Kidney (tissue), 14 donors: ENCODE results near the gene XKR7. TPM values are rescaled to one million over a fixed set of nuclear protein-coding genes. Genes with fewer than 3 reads are reported as not detected.
A peak's percentile ranks its signal among the peaks of the same experiment; 100 is the strongest.

Experiments
- DNase-seq, 5 donors: peaks; one replicate each; pipeline ENCODE4 v3.0.0-alpha.2; 2013 to 2020
- FAIRE-seq: peaks from 2 replicates; lab custom pipeline; 2012; peaks lifted over from hg19 to GRCh38; lab: Jason Lieb, UNC
- H3K27ac ChIP-seq, 2 donors: one replicate each; pipeline ENCODE4 v1.7.0; 2013; ENCODE audit warnings: low read depth in 2 of 2, low read length in 2 of 2, inconsistent platforms in 1 of 2
- H3K27me3 ChIP-seq: one replicate; pipeline ENCODE4 v1.7.1; 2013; ENCODE audit warnings: low read length, inconsistent platforms; ENCODE audit not compliant: control insufficient read depth, insufficient read depth
- H3K36me3 ChIP-seq, 3 donors: one replicate each; pipeline versions ENCODE4 v1.7.0 to v1.7.1; 2013; ENCODE audit warnings: low read length in 3 of 3, control low read depth in 1 of 3, inconsistent platforms in 1 of 3; ENCODE audit not compliant: insufficient read depth in 3 of 3, control insufficient read depth in 2 of 3
- H3K4me1 ChIP-seq, 3 donors: one replicate each; pipeline versions ENCODE4 v1.7.0 to v1.7.1; 2013; ENCODE audit warnings: low read length in 3 of 3, inconsistent platforms in 1 of 3, low read depth in 1 of 3; ENCODE audit not compliant: control insufficient read depth in 2 of 3, insufficient read depth in 2 of 3
- H3K4me3 ChIP-seq, 3 donors: one replicate each; pipeline versions ENCODE4 v1.7.0 to v1.8.1; 2013; ENCODE audit warnings: low read length in 3 of 3, control low read depth in 1 of 3, inconsistent platforms in 1 of 3
- H3K9ac ChIP-seq, 3 donors: one replicate each; pipeline versions ENCODE4 v1.7.0 to v1.7.1; 2013; ENCODE audit warnings: low read length in 3 of 3, control low read depth in 1 of 3, inconsistent platforms in 1 of 3
- H3K9me3 ChIP-seq, 3 donors: one replicate each; pipeline versions ENCODE4 v1.7.0 to v1.7.1; 2013; ENCODE audit warnings: low read length in 3 of 3, control low read depth in 1 of 3, inconsistent platforms in 1 of 3; ENCODE audit not compliant: control insufficient read depth in 2 of 3, insufficient read depth in 1 of 3
- intact Hi-C: fragments of 100-400 bp; cut with DNase I; formaldehyde crosslinking; loops from one replicate; pipeline ENCODE4 v1.11.1; 2022
- polyA plus RNA-seq: library from polyadenylated mRNA; stranded (reverse); fragments of 350-450 nt; fragmentation: Illumina TruSeq; extraction: RNeasy Lipid Tissue Mini Kit (QIAGEN cat#74804); gene quantifications from one replicate; pipeline ENCODE4 v1.2.3, GENCODE V29; 2014; ENCODE audit warnings: low read depth, low replicate concordance; ENCODE audit not compliant: insufficient read depth
- total RNA-seq: library from RNA; stranded (reverse); fragmentation: NEBNext Ultra II Directional; extraction: Animal tissue kit (Norgen Biotek cat#: 25700); gene quantifications from one replicate; pipeline ENCODE4 v1.2.1, GENCODE V29; 2021
- TF ChIP-seq, protein P1 (sequence below): IDR thresholded peaks from 3 replicates; pipeline ENCODE4 v1.5.1; 2012; ENCODE audit warnings: mild to moderate bottlenecking, moderate library complexity, borderline replicate concordance; ENCODE audit not compliant: insufficient read depth; ENCODE audit errors: extremely low read depth
- donor health status: control.
- donor health status: control.
- donor health status: control.
- donor health status: control.
- donor health status: control.
- donor health status: DM: yes; HTN: yes; CAD: no.
- donor health status: Normal renal cell carcinoma (clear cell type).

Gene XKR7
- total and polyA plus RNA-seq, 2 donors from 2014 or later, result 0.06 TPM; not detected in 1

DNA sequence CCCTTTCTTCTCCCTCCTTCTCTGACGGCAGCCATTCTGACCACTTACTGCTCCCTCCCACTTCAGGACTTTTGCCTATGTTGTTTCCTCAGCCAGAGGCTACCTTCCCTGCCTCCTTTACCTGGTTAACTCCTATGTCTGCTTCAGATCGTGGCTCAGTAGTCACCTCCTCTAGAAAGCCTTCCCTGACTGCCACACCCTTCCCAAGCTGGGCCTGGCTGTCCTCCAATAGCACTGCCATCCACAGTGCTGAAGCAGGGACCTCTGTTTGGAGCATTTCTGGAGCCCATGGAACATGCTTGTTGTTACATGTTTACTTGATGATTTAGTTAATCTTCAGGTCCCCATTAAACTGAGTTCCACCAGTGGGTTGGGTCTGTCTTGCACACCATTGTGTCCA, 13.8 kb downstream of the XKR7 start:
- intact Hi-C loops, result no loop called here
- TF ChIP-seq, protein P1, sequence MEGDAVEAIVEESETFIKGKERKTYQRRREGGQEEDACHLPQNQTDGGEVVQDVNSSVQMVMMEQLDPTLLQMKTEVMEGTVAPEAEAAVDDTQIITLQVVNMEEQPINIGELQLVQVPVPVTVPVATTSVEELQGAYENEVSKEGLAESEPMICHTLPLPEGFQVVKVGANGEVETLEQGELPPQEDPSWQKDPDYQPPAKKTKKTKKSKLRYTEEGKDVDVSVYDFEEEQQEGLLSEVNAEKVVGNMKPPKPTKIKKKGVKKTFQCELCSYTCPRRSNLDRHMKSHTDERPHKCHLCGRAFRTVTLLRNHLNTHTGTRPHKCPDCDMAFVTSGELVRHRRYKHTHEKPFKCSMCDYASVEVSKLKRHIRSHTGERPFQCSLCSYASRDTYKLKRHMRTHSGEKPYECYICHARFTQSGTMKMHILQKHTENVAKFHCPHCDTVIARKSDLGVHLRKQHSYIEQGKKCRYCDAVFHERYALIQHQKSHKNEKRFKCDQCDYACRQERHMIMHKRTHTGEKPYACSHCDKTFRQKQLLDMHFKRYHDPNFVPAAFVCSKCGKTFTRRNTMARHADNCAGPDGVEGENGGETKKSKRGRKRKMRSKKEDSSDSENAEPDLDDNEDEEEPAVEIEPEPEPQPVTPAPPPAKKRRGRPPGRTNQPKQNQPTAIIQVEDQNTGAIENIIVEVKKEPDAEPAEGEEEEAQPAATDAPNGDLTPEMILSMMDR, result no peak
- no peaks in the 10 kb centered on the region for H3K36me3 ChIP-seq
- no peak overlapping the region for H3K27ac ChIP-seq
- H3K4me3 ChIP-seq, result no peak overlapping the region
- DNase-seq, result no peak
- H3K9me3 ChIP-seq, result no peaks in the 10 kb centered on the region
- no peaks in the 10 kb centered on the region for H3K4me1 ChIP-seq
- H3K9ac ChIP-seq, result no peak overlapping the region
- no peak for FAIRE-seq
- no peaks in the 10 kb centered on the region for H3K27me3 ChIP-seq

DNA sequence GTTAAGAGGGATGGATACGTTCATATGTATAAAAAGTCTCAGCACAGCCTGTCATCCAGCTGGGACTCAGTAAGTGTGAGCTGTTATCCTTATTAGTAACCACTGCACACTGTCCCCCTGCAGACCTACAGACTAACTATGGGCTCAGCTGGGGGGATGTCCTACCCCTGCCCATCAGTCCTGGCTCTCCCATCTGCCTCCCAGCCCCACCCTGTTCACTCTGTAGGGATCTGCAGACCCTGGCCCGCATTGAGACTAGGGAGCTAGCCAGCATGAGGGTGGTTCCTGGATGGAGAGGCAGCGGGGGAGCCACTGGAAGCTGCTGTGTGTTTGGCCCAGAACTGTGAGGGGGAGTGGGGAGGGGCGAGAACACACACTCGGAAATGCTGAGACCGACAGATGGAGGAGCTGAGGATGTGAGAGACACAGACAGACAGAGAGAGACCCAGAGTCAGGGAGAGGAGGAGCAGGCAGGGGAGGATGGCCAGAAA, 17.1 kb downstream of the XKR7 start:
- TF ChIP-seq, protein P1, result no peak
- Histone ChIP-seq H3K27me3 (no peaks in the 10 kb centered on the region), H3K4me3 (no peak overlapping the region), H3K27ac (no peak overlapping the region), H3K9ac (no peak overlapping the region), H3K4me1 (no peaks in the 10 kb centered on the region), H3K9me3 (no peaks in the 10 kb centered on the region), H3K36me3 (no peaks in the 10 kb centered on the region)
- FAIRE-seq, result no peak
- DNase-seq, result peak in 3 of 5 donors; percentile 31 to 65 (median 45)
- intact Hi-C loops, result no loop called here

DNA sequence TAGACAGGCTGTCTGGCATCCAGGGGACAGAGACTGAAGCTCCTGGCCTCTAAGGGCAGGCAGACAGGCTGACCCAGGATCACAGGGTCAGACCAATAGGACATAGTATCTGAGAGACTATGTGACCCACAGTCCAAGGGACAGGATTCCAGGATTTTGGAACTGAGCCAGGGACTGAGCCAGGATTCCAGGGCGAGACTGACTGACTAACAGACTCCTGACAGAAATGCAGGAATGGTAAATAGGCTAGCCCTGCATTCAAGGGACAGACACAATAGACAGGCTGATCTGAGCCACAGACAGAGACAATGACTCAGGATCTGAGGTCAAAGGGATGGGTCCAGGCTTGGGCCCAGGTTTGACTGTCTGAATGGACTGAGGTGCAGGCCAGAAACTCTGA, 19.8 kb downstream of the XKR7 start:
- Histone ChIP-seq H3K9ac (no peak overlapping the region), H3K9me3 (no peaks in the 10 kb centered on the region), H3K4me1 (no peaks in the 10 kb centered on the region), H3K4me3 (no peak overlapping the region), H3K27ac (no peak overlapping the region), H3K36me3 (no peaks in the 10 kb centered on the region), H3K27me3 (no peaks in the 10 kb centered on the region)
- TF ChIP-seq, protein P1, result no peak
- DNase-seq, result no peak
- intact Hi-C loops, result no loop called here
- FAIRE-seq, result no peak
